IPS DF 4.7 (cell line): ENCODE measurements around the gene LTN1.

ENCODE experiments used
- DNase-seq: peaks from one replicate; pipeline ENCODE4 v3.0.0-alpha.2; 2013; ENCODE audit warnings: low spot score; ENCODE audit errors: extremely low read depth

The LTN1 gene

GRCh38 chr21:28883931-28884330 is 108.7 kb downstream of the LTN1 start:
- DNase-seq: no peak

GRCh38 chr21:28882345-28882744 is 110.3 kb downstream of the LTN1 start:
- no peak for DNase-seq
